HG03139 (cell line): Measurements from ENCODE around the gene CRYBA4.
"Not testable (repeated sequence)": the region's sequence is repeated elsewhere in the genome, so short reads cannot be mapped to it uniquely, and the experiment has no call there.

Experiments
- ATAC-seq: cut with Tn5 transposase; IDR thresholded peaks from one replicate; pipeline ENCODE4 v1.9.1; 2021; ENCODE audit not compliant: unreplicated experiment

Gene CRYBA4

DNA sequence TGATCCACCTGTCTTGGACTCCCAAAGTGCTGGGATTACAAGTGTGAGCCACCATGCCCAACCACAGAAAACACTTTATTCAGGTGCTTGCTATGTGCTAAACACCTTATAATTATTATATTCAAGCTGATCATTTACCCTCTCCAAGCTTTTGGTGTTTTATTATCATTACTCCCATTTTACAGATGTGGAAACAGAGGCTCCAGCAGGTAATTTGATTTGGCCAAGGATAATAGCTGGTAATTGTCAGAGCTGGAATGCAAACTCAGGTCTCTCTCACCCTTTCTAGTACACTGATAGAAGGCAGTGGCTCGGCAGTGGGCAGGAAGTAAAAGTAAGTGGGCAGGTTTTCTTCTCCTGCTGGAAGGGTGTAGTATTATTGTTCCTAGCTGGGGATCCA lies 28.0 kb upstream of the CRYBA4 start:
- ATAC-seq = no peak

DNA sequence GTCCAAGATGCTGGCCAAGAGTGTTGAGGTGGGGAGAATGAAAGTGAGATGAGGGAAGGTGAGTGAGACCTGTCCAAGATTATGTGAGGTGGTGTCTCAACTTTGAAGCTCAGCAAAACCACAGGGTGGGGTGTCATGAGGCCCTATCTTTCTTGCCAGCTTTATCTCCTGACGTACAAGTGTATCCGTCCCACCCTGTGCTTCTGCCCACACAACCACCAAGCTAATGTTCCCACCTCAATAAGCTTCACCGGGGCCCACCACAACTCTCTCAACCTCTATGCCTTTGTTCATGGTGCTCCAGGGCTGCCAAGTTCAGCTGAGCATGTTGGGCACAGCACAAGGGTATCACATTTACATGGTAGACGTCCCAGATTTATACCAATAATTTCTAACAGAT lies 24.7 kb upstream of the CRYBA4 start:
- no peak for ATAC-seq

DNA sequence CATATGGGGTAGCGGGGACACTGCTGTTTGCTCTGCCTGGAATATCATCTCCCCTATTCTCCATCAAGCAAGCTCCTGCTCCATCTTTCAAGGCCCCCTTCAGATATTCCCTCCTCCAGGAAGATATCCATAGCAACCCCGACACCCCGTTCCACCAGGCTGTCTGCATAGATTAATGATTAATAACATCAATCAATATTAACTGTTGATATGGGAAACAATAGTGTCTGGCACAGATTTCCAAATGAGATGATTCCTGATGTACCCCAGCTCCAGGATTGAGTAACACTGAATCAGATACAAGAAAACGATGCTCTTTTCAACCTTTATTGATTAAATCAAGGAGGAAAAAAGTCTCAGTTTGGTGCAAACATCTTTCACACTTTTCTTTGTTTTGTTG lies 24.3 kb upstream of the CRYBA4 start:
- ATAC-seq = no peak

DNA sequence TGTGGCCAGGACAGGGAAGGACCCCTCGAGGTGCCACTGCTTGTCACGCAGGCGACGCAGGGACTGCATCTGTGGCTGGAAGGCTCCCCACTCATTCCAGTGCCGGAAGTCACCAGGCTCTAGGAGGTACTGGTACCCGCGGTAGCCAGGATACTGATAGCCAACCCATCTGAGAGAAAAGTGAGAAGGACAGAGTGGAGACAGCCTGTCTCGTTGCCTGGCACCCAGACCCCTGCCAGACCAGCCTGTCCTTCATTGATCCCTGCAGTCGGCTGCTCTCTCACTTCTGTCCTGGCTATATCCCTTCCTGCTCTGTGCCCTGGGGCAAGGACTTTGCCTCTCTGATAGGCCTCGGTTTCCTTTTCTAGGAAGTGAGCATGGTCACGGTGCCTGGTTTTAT lies 22.3 kb upstream of the CRYBA4 start:
- no peak for ATAC-seq

DNA sequence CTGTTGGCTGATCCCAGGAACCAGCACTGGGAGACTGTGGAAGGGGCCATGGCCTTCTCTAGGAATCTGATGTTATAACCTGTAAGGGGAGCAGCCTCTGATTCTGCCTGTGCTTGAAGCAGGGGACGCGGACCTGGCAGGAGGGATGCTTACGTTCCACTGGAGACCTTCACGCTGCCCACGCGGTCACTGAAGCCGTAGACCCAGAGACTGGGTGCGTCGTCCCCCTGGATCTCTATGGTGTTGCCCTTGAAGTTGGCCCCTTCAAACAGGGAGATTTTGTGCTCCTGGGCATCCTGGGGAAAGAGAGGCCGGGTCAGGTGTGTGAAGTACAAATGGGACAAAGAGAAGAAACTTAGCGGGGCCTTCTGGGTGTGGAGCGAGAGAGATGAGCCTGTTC lies 20.0 kb upstream of the CRYBA4 start:
- no peak for ATAC-seq

DNA sequence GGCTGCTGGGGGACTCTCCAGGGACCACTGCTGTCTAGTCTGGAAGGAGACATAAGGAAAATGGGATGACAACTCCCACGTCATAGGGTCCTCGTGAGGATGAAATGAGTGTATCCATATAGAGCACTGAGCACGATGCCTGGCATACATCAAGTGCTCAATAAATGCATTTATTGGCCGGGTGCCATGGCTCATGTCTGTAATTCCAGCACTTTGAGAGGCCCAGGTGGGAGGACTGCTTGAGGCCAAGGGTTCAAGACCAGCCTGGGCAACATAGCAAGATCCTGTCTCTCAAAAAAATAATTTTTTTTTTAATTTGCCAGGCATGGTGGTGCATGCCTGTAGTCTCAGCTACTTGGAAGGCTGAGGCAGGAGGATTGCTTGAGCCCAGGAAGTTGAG lies 19.6 kb upstream of the CRYBA4 start:
- ATAC-seq = no peak

DNA sequence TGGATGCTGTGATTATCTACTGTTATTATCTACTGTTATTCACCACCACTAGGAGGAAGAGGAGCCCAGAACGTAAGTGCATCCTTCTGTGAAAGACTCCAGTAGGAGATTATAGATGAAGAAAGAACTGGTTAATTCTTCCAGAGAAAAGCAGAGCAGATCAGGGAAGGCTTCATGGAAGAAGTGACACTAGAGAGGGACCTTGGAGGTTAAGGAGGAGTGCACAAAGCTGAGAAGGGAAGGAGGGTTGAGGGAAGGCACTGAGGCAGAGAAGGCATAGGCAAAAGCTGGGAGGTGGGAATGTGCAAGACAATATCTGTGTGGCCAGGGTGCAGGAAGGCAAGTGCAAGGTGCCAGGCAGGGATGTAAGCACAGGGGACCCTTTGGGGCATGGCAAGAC lies 17.4 kb upstream of the CRYBA4 start:
- no peak for ATAC-seq

DNA sequence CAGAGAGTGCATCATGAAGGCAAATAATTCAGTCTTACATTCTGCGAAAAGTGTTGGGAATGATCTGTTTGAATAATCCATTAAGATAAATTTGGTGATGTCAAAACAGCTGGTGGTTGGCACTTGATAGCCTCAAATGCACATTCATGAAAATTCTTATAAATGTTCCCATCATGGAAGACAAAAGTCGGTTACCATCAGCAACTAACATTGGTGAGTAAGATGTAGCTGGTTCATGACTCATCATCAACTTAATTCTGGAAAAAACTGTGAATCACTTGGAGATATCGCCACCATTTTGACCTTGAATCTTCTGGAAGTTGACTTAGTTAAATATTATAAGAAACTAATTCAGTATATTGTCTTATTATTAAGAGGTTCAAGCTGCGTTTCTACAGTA lies 15.2 kb upstream of the CRYBA4 start:
- no peak for ATAC-seq

DNA sequence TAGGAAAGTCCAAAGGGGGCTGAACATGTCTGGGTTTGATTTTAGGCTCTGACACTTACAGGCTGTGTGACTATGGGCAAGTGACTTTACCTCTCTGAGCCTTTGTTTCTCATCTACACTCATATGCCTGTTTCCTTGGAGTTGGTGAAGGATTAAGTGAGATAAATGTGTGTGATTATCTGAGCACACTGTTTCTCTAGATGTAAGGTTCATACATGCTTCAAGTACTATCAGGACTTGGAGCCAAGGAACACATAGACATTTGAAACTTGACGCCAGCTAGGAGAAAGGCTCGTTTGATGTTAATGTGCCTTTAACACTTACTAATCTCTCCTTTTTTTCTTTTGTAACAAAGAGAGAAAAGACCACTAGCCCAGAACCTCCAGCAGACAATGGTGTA lies 13.6 kb upstream of the CRYBA4 start:
- no peak for ATAC-seq

DNA sequence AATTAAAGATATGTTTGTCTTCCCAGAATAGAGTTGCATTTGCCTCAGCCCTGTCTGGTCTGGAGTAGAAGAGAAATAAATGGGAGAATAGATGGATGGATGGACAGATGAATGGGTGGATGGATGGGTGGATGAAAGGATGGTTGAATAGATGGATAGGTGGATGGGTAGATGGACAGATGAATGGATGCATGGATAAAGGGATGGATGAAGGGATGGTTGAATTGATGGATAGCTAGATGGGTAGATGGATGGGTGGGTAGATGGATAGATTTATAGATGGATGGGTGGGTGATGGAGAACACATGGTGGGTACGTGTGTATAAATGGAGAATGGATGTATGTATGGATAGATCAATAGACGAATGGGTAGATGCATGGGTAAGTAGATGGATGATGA lies 12.5 kb upstream of the CRYBA4 start:
- no peak for ATAC-seq

DNA sequence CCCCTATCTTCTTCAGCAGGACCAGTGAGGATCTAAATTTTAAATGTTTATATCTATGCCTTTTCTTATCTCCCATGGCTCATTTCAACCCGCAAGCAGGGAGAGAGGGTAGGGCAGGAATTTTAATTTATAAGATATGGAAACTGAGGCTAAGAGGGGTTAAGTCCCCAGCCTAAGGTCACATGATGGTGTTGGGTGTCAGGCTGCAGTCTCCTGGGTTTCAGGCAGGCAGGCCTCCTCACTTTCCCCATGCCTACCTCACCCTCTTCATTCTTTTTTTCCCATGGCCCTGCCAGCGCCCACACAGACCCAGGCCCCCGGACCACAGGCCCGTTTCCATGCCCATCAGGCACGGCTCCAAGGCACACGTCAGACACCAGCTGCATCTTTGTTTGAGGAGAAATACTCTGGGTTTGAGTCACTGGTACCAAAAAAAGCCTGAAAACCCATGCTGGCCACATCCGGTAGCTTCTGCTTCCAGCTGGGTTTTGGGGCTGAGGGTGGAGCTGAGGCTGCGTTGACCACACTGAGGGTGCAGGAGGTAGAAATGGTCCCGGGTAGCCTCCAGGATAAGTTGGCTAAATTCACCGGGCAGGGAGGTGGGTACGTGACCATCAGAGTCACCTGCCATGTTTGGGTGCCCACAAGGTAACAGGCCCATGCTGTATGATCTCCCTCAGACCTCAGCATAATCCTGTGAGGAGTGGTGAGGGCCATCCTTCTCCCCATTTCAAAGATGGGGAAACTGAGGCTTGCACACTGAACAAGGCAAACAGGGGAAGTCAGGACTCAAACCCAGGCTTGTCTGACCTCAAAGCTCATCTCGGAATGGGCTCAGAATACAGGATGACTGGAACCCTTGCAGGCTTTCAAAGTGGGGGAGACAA lies 11.4 kb upstream of the CRYBA4 start:
- peak; percentile 69 for ATAC-seq

DNA sequence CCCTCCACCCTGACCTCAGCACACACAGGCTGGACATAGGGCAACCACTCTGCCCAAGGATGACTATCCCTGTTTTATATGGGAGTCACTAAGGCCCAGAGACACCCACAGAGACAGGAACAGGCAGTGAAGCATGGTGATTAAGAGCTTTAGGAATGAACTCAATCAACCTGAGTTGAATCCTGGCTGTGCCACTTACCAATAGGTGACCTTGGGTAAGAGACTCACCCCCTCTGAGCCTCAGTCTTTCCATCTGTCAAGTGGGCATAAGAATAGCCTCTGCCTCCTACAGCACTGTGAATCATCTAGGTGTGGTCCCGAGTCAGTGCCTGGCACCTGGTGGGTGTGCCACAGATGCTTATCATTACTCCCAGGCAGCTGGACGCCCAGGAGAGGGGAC lies 10.8 kb upstream of the CRYBA4 start:
- ATAC-seq = no peak

DNA sequence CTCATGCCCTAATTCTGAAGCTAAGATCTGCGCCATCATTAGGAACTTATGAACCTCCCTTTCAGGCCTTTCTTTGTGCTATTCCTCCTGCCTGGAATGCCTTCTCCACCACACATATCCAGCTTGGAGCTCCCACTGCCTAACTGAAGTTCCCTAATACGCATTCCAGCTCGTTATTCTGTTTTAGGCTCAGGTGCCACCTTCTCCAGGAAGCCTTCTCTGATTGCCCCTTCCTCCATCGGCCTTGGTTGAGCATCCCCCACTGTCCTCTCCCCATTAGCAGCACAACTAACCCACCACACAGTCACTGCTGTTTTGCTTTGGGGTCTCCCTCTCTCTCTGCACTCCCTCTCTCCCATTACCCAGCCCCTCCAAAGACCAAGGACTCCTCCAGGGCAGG lies 9.1 kb upstream of the CRYBA4 start:
- no peak for ATAC-seq

DNA sequence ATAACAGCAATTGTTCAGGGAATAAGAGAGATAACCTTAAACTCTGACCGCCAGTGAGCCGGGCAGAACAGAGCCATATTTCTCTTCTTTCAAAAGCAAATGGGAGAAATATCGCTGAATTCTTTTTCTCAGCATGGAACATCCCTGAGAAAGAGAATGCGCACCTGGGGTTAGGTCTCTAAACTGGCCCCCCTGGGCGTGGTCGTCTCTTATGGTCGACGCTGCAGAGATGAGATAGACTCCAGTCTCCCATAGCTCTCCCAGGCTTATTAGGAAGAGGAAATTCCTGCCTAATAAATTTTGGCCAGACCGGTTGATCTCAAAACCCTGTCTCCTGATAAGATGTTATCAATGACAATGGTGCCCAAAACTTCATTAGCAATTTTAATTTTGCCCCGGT lies 8.0 kb upstream of the CRYBA4 start:
- ATAC-seq = not testable (repeated sequence)

DNA sequence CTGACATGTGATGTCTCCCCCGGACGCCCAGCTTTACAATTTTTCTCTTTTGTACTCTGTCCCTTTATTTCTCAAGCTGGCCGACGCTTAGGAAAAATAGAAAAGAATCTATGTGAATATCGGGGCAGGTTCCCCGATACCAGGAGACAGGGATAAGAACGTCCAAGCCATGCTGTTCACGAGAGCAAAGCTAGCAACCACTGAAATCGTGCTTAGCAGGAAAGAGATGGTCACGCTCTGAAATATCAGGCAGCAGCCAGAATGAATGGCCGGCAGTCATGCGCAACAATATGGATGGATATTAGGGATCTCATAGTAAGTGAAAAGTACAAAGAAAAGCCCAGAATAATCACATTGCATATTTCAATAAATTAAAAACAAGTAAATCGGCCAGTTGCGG lies 7.4 kb upstream of the CRYBA4 start:
- no peak for ATAC-seq

DNA sequence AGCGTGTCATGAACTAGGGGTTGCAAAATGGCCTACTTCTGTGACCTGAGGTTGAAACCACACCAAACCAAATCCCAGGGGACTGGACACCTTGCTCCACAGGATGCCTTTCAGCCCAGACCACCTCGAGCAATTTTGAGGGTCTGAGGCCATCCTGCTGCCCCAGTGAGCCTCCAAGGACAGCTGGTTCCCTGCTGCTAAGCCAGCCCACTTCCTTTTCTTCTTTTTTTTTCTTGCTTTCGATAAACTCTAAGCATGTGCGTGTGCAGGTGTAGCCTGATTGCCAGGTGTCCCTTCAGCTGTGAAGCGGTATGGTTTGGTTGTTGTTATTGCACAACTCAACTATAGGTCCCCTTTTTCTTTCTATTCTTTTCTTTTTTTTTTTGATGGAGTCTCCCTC lies 6.6 kb upstream of the CRYBA4 start:
- peak; percentile 54 for ATAC-seq

DNA sequence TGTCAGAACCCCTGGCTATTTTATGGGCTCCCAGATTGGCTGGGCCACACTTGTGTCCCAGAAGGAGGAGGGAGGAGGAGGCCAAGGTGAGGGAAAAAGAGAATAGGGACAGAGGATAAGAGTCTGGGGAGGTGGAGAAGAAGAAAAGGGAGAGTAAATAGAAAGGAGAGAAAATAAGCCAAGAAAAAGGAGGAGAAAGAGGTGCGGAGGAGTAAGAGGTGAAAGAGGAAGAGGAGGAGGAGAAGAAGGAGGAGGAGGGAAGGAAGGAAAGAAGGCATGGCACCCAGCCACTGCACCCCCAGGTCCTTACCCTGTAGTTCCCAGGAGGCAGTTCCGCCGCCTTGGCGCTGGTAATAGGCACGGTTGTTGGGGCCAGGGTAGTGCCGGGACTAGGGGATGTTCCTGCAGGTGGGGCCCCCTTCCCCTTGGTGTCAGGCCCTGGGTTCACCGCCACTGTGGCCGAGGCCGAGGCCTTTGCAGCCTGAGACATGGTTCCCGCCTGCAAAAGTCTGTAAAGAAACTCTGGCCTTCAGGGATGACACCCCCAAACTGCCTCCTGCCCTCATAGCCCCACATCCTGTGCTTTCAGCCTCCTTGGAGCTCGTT lies 5.8 kb upstream of the CRYBA4 start:
- ATAC-seq = no peak

DNA sequence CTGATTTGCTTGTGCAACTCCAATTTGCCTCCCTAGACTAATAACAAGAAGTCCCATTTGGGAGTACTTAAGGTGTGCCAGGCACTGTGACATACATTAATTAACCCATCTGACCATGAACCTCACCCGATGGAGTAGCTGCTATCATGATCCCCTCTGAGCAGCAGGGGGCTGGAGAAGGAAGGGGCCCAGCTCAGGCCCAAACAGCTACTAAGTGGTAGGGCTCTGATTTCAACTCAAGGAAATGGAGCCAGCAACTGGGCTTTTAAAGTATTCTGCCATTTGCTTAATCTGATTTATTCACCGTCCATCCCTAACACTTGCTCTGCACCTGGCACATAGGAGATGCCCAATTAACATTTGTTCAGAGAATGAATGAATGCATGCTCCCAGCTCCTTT lies 5.1 kb upstream of the CRYBA4 start:
- no peak for ATAC-seq

DNA sequence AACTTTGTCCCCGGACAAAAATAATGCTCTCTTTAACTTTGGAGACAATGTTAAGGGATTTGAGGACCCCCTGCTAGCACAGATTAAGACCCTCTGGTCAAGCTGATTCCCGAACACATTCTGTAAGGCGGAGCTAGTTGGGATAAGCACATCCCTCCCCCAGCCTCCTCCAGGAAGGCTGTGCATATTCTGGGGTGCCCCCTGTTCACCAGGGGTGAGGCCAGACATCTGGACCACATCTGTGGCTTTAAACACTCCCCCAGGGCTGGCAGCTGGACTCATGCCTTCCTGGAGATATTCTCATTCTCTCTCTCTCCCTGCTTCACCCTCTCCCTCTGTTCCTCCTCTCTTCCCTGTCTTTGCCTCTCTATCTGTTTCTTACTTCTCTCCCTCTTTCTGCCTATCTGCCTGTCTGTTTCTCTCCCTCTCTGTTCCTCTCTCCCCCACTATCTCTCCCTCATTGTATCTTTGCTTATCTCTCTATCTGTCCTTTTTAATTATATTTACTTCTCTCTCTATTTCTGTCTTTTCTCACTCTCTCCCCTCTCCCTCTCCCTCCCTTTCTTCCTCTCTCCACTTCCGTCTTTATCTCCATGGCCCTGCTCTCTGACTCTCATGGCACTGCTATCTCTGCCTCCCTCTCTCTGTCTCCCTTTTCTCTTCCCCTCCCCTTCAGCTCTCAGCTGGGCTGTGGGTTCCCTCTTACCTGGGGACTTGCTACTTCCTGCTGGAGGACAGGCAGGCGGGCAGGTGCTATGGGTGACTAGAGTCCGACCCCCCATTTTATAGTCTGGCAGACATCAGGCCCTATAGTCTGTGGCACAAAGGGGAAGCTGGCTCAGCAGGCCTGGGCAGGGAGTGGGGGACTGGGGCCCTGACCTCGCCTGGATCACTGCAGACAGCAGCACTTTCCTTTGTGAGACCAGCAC lies 4.2 kb upstream of the CRYBA4 start, which contains the start of gene CRYBB1:
TSS of gene CRYBB1 (minus strand) at position 757 of the 929 bp plus-strand sequence. CDS start 1,708 bp downstream, outside the sequence.
- no peak for ATAC-seq

DNA sequence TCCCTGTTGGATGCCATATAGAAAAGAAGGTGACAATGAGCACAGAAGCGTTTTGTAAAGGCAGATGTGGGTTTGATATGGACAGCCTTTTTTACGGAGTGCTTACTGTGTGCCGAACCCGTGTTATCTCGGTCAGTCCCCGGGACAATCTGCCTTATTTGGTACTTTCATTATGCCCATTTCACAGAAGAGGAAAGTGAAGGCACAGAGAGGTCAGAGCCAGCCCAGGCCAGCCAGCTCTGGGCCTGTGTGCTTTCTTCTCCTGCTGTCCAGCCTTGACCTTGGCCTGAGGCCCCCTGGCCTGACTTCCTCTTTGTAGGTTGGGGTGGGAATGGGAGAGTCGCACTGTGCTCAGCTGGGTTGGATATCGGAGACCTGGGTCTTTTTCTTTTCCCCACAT lies 3.3 kb upstream of the CRYBA4 start:
- ATAC-seq = no peak

DNA sequence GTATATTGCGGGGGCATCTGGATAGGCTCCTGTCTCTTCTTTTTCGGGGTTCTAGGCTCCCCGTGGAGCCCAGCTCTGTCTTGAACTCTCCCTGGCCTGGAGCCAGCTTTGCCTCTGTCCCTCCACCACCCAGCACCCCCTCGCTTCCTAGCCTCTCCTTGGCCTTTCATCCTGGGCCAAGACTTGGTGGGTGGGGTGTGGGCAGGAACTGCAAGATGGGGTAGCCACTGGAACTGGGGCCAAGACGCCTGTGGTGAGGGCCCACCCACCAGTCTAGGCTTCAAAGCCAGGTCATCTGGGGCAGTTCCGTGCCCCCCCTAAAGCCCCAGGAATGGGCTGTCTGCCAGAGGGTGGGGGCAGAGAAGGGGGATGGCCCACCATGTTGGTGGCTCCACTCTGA lies 2.3 kb upstream of the CRYBA4 start:
- no peak for ATAC-seq

DNA sequence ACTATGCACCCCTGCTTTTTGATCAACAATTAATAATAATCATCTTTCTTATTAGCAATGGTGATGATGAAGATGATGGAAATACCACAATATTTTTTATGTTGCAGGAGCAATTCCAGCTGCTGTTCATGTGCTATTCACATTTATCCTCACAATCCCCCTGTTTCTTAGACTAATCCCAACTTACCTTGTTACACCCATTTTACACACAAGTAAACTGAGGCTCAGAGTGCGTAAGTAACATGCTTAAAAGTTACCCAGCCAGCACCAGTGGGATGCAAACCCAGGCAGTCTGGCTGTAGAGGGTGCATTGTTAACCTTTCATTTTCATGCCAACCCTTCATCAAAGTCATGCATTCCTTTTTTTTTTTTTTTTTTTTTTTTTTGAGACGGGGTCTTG lies 1.6 kb upstream of the CRYBA4 start:
- no peak for ATAC-seq
